ENCODE measurements around the gene OSBPL6.

Gene OSBPL6

GRCh38 chr2:178242552-178242883, 48.2 kb downstream of the OSBPL6 start:
- DNase-seq, result no peak

- DNase-seq, result no peak
These were observed 49.6 kb downstream of the OSBPL6 start for GRCh38 chr2:178243961-178244360.

DNA sequence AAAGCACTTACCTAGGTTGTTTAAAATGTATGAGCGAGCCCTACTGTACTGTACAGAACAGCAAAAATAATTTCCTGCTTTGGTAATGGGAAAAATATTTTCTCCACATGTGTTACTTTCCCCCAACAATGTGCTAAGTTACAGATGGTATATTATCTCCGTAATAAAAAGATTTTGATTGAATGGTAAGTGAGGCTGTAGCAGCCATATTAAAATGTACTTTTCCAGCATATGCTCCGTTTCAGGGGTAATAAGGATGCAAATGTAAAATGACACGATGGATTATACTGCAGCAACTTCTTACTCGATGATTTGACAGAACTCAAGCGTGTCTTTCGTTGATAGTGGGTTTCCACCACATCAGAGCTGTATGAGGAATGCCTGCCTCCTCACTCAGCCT, 50.5 kb downstream of the OSBPL6 start:
- no peak for DNase-seq

- no peak for DNase-seq
These were observed 52.4 kb downstream of the OSBPL6 start for GRCh38 chr2:178246696-178247095.

GRCh38 chr2:178247250-178247649, 52.9 kb downstream of the OSBPL6 start:
- no peak for DNase-seq

- DNase-seq, result no peak
These were observed 56.1 kb downstream of the OSBPL6 start for GRCh38 chr2:178250429-178250828.

DNA sequence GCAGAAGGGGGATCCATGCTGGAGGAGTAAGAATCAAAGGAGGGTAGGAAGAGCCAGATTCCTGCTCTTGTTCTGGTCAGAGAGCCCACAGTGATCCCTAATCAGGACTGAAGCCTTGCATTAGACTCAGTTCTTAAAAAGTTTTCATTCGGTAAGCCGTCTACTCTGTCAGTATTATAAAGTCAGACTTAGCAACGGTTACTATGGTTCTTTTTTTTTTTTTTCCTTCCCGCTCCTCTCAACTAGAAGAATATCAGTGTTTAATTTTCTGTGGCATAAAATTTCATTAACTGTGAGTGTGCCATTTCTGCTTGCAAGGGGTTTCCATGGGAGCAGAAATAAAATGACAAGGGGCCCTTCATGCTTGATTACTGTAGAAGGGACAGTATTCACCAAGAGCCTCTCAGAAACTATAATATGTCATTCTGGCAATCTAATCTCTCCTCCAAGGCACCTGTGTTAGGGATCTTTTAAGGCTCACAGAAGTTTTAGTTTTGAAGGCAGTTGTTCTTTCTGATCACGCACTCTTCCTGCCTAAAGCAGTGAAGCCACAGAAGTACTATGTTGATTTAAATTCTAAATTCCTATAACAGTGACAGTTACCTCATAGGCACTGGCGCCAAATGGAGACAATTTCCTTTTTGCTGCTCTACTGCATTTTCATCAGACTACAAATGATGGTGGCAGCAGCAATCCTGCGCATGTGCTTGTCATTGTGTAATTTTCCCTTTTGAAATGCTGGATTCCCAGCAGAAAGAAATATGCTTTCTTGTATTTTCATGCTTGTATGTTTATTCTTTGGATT, 57.0 kb downstream of the OSBPL6 start:
- DNase-seq, result no peak

- DNase-seq, result no peak
These were observed 62.2 kb downstream of the OSBPL6 start for GRCh38 chr2:178256382-178257042.

DNA sequence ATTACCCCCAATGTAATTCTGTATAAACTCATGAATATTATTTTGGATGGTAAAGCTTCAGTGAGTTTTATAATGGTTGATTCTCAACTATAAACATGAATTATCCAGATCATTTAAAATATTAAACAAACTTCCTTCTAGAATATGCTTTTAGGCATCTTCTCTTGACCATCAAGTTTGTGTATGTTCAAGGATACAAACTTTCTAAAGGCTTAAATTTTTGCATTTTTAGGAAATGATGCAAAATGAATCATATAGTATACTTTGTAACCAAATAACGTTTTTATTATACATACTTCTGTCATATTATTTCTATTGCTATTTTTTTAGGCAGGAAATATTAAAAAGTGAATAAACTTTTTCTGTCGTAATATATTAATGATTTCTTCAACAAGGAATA, 62.8 kb downstream of the OSBPL6 start:
- no peak for DNase-seq

DNA sequence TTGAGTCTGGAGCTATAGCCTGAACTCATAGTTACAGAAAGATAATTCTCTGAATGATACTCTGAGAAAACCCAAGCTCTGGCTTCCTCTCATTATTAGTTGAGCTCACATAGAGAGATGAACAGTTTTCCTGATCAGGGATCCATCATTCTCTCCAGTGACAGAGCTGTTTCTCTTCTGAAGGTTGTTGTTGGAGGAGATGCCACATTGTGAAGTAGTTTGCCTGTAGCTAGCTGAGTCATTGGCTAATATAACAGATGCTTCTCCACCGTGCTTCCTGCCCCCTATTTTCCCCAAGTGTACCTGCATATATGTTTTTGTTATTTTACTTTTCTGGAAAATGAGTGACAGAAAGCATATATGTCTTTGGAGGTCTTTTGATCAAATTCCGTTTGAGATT, 64.6 kb downstream of the OSBPL6 start:
- no peak for DNase-seq

GRCh38 chr2:178263159-178263860, 69.0 kb downstream of the OSBPL6 start:
- no peak for DNase-seq

GRCh38 chr2:178264211-178264610, 69.9 kb downstream of the OSBPL6 start:
- DNase-seq, result no peak

- no peak for DNase-seq
These were observed 71.5 kb downstream of the OSBPL6 start for GRCh38 chr2:178265851-178266250.

- no peak for DNase-seq
These were observed 72.1 kb downstream of the OSBPL6 start for GRCh38 chr2:178266445-178266844.

DNA sequence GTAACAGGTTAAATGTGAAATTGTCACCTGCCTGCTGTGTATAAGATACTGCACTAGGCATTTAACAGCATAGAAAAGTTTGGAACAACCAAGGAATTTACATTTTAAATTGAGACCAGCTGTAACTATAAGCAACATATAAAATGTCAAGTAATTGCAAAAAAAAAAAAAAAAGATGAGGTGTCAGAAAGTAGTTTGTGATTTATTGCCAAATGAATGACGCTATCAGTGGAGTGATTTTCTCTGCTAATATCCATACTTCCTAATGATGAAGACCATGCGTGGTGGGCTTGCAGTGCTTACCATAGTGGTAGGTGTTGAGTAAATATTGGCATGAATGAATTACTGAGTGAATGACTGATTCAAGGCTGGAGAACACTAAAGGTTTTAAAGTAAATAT, 73.3 kb downstream of the OSBPL6 start:
- DNase-seq, result no peak

GRCh38 chr2:178268435-178268834, 74.1 kb downstream of the OSBPL6 start:
- DNase-seq, result no peak

GRCh38 chr2:178269438-178270224, 75.3 kb downstream of the OSBPL6 start:
- no peak for DNase-seq

GRCh38 chr2:178270338-178270737, 76.0 kb downstream of the OSBPL6 start:
- no peak for DNase-seq

- DNase-seq, result no peak
These were observed 76.8 kb downstream of the OSBPL6 start for GRCh38 chr2:178271094-178271493.

DNA sequence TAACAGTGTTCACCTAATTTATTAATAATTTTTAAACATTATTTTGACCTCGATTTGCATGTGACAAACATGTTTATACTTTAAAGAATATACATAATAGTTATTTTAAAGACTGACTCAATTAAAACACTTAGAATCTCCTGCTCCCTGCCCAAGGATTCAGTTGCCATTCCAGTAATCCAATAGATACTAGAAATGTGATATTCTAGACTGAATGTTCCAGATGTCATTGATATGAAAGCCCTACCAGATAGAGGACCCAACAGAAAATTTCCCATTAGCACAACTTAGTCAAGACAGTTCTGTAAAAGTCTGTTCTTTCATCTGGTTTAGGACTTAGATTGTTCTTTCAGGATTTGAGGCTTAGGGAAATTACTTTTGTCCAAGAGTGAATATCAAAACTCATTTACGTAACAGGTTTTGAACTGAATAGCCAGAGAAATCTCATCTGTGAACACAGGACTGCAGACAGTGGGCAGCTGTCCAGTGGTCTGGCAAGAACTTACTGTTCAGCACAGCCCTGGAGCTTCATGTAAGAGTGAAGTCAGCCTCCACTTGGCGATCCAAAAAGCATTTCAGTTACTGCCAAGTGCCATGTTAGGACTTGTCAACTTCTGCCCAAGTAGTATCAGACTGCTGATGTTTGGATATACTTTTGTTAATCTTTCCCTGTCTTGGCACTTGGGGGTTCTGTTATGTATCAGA, 77.5 kb downstream of the OSBPL6 start:
- no peak for DNase-seq

DNA sequence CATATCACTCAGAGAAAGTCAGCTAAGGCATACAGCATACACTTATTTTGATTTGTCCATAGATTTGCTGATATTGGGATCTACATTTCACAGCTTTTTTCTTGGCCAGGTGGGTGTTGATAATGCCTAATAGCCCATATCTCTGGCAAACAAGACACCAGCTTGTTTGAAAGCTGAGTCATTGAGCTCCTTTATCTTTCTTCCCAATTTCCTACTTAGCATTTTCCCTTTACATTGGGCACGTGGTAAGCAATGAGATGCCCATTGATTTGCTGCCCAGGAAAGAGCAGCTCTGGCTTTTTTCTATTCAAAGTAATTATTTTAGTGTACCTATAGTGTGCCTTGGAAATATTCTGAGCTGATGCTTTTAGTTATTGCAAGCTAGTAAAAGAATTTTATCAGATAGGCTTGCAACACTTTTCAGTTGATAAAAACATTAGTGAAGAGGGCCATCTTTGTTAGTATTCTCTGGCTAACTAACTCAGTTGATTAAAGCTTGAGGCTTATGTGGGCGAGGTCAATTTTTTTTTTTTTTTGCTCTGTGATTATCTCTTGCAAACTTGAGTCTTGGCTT, 79.6 kb downstream of the OSBPL6 start:
- no peak for DNase-seq

- DNase-seq, result no peak
These were observed 81.3 kb downstream of the OSBPL6 start for GRCh38 chr2:178275600-178275999.

Data from stimulated activated CD4-positive, alpha-beta T cell treated with anti-CD3 and anti-CD28 coated beads, Interleukin-12 subunit alpha, Interleukin-12 subunit beta, amount 100 ng/mL, for 4 hours (primary cell).